Hypothalamus (tissue), 51 donors: ENCODE measurements around the gene UST.
"Not testable (repeated sequence)": the region's sequence is repeated elsewhere in the genome, so short reads cannot be mapped to it uniquely, and the experiment has no call there.

ENCODE experiments used
- DNase-seq, 51 donors: peaks; one replicate each; lab custom pipeline; 2025; lab: John Stamatoyannopoulos, UW

Gene UST

GRCh38 chr6:149025061-149025460 lies 278.2 kb downstream of the UST start:
- DNase-seq = no peak

GRCh38 chr6:149026530-149026942 lies 279.7 kb downstream of the UST start:
- DNase-seq = no peak

DNA sequence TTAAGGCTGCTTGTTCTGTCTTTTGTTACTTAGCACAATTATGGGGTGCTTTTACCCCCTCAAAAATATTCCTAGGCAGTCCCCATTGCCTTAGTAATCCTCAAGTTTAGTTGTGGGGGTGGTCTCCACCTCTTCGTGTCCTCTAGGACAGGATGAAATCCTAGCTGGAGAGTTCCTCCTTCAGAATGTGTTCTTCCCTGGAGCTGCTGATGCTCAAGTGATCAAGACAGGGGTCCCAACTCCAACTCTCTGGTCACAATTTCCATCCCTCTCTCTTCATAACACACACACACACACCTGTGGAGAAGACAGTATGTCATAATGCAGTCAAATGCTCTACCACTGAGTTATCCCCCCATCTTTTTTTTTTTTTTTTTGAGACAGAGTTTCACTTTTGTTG lies 280.7 kb downstream of the UST start:
- no peak for DNase-seq

GRCh38 chr6:149028767-149029405 lies 282.1 kb downstream of the UST start:
- peak in 19 of 51 donors; percentile 11 to 88 (median 31) for DNase-seq

GRCh38 chr6:149031201-149031858 lies 284.5 kb downstream of the UST start:
- DNase-seq = no peak

DNA sequence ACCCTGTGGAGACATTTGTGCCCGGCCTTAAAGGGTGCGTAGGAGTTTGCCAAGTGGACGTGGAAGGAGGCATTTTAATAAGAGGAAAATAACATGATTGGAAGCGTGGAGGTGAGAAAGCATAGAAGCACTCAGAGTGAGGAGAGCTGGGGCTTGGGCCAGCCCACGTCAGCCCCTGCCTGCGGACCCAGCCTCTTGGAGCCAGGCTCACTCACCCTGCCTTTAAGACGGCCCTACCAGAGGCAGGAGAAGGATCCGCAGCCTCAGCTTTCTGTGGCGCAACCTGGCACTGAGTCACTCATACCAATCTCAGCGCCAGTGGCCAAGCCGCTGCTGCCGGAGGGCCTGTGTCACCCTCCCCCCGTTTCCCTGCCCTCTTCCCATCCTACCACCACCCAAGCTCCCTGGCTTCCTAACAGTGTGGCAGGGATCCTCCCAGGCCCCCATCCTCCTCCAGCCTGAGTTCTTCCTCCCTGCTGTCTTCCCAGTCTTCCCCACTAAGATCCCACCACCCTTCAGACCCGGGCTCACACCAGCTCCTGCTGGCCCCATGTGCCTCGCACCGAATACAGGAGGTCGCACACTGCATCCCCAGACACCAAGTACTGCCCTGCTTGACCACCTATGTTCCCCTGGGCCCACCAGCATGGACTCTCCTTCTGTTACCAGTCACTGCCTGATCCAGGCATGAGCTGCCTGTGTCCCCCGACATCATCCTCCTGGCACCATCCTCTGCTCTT lies 285.2 kb downstream of the UST start:
- peak in 5 of 51 donors; percentile 5 to 19 (median 10) for DNase-seq

DNA sequence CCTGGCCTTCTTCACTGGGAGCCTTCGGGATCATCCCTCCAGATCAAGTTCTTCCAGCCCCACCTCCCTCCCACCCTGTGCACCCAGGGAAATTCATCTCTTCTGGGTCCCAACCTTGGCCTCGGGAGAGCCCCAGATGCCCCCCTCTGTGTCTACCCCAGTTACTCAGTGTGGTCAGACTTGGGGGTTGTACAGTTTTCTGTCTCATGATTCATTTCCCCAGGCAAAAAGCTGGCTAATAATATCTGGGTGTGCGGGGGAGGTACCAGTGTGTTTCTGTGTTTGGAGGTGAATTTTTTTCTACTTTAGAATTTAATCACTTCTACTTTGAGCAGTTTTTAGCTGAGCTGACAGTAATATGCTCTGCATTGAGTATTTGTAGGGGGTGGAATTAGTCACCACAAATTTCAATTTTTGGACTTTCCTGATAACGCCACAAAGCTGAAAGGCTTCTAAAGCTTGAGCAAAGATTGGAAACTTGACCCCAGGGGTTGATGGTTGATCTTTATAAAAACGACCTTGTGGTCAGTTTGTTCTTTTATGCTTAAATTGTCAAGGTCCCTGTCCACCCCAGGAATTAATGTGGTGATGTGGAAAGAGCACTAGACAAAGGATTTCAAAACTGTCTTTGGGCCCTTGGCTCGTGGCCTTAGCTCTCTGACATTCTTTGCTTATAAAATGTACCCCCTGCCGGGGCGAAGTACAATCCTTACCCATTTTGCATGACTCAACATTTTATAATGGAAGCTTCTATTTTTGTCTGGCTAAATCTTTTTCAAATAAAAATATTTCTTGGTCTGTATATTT lies 286.0 kb downstream of the UST start:
- DNase-seq = peak in 3 of 51 donors; percentile 11 to 58 (median 24)

- no peak for DNase-seq
These were observed 286.6 kb downstream of the UST start for GRCh38 chr6:149033454-149033853.

GRCh38 chr6:149035766-149036165 lies 288.9 kb downstream of the UST start:
- DNase-seq = no peak

DNA sequence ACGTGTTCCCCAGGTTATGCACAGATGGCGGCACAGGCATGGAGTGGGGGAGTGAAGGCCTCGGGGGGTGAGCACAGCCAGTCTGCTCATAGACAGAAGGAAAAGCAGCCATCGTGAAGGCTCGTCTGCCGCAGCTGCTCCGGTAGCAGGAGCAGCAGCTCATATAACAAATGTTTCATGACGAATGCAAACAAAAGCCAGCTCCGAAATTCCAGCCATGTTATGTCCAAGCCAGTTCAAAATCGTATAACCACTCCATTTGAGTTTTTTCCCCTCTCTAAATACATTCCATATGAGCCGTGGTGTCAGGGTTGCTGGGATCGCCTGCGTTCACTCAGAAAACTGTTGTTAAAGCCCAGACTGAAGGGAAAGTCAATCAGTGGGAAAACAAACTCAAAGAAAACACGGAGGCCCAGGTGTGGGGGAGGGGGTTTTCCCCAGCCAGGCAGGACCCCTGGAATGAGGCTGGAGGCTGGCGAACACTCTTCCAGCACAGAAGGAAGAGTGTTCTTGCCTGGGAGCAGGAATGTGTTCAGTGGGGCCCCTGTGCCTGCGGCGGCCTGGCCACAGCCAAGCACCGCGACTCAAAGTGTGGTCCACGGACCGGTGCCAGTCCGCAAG lies 290.3 kb downstream of the UST start:
- no peak for DNase-seq

DNA sequence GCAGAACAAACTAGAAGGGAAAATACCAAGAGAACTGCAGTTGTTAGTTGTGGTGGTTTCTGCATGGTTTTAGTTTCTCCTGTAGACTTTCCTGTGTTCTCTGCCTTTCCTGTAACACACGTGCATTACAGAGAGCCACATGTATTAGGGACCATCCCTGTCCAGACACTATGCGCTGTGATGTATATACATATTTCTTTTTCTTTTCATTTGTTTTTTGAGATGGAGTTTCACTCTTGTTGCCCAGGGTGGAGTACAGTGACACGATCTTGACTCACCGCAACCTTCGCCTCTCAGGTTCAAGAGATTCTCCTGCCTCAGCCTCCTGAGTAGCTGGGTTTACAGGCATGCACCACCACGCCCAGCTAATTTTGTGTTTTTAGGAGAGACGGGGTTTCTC lies 292.2 kb downstream of the UST start:
- not testable (repeated sequence) for DNase-seq

DNA sequence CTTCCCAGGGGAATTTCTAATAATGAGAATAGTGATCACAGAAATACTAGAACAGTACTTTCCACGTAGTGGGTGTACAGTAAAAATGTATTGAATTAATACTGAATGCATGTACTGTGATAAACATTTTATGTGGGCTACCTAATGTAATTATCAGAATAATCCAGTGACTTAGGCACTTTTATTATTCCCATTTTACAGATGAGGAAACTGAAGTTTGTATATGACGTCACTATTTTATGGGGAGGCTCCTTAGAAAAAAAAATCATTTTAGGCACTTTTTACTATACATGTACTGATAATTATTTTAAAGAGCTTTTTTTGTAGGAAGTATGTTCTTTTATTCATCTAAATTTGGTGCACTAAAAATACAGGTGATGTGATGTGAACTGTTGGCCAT lies 295.1 kb downstream of the UST start:
- DNase-seq = no peak

DNA sequence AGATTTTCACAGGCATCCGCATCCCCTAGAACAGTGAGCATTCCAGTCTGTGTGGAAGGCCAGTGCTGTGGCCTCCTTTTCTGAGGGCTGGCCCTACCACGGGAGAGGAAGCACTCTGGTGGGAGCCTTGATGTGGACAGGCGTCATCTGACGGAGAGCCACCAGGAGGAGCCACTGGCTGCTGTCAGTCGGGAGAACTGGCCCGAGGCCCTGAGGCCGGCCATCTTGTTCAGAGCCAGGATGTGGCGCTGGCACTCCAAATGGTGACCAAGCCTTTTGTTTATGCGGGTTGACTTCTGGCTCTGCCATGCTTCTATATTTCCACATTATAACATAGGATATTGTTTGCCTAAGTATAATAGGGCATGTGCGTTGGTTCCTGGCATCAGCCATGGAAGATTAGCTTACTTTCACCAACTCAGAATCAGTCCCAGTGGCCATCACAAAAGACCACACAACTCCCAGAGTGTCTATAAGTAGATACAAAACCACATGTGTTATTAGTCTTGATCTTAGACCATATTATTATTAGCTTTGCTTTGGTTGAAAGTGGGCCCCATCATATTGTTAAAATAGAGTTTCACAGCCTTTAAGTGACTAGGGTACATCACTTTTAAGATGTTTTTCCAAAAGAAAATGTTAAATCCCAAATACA lies 296.8 kb downstream of the UST start:
- DNase-seq = no peak

DNA sequence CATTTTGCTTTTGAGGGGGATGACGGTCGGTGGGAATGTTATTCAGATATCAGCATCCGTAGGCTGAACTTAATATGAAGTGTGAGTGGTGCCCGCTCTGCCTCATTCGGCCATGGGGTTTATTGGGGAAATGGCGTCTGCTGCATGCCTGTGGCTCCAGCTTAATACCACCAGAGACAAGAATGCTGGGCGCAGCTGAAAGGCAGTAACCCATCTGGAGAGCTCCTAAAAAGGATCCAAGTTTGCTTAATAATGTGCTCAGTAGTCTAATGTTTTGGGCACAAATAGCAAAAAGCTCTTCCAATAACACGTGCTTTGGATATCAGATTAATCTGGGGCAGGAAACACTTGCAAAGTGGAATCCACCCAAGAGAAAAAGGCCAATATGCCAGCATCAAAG lies 297.7 kb downstream of the UST start:
- DNase-seq = no peak

DNA sequence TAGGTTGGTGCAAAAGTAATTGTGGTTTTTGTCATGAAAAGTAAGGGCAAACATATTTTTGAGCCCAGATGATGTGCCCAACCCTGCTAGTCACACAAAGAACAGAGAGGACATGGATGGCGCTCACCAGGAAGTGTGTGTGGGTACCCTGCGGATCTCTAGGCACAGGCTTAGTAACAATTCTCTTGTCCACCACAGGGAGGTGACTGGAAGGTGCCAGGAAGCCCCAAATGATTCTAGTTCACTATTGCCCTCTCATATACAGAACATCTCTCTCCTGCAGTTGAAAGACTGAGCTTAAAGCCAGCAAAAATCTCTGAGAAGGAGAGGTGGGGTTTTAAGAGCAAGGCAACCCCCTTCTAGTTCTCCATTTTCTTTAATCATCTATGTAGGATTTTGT lies 298.6 kb downstream of the UST start:
- DNase-seq = no peak

GRCh38 chr6:149046164-149046821 lies 299.5 kb downstream of the UST start:
- no peak for DNase-seq

DNA sequence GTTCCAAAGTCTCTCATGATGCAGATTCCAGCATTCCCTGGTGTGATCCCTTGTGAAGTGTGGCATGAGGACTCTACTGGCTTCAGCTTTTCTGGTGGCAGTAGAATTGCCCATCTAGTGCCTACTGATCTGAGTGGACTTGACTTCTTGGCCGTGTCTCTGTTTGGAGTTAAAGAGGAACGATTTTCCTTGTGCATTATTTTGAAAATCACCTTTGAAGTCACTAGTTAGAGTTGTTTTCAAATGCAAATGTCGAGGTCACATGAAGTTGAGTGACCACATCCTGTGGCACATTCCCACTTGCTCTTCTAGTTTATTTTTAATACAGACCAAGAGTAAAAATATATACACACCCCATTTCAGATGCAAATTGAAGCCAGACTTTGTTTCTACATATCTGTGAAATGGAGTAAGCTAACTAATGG lies 300.0 kb downstream of the UST start:
- no peak for DNase-seq

DNA sequence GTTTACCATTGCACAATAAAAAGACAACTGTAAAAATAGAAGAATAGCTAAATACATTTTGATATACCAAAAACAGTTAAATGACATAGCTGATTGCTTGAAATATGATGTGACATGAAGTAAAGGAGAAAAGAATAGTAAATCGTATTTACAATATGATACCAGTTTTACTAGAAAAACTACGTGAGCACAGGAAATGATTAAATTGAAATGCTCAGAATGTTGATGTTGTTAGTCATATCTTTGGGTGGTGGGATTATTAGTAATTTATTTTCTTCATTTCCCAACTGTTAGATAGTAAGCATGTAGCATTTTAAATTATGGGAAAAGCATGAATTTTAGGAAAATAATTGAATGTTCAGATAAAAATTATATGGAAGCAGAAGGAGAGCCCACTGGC lies 302.4 kb downstream of the UST start:
- no peak for DNase-seq

DNA sequence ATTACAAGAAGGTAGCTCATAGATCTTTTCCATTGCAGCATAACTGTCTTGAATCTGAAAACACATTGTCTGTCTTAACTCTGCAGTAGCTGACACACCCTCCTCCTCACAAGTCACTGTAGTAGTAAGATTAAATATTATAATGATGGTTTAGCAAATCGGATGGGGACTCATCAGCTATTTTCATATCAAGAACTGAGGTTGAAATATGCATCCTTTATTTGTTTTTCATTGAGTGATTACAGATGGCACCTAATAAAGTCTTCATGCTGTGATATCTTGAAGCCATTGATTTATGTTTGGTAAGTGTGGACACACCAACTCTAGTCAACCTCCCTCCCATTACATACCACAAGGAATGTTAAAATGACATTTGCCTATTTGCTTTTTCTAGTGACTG lies 303.3 kb downstream of the UST start:
- DNase-seq = no peak
